Prostate gland (tissue), 2 donors: ENCODE measurements around the gene MYO16.

Experiments
- CTCF ChIP-seq, 4 experiments: fragments of 200-600 bp in 2 of 4; fragments of 450-650 bp in 2 of 4; sonication (generic) in 2 of 4; IDR thresholded peaks; 1 replicate in 3 of 4; 2 replicates in 1 of 4; pipeline ENCODE4 v1.5.1; 2016 to 2019; ENCODE audit warnings: antibody characterized with exemption in 4 of 4, mild to moderate bottlenecking in 2 of 4, moderate library complexity in 2 of 4
- POLR2A ChIP-seq: fragments of 450-650 bp; IDR thresholded peaks from one replicate; pipeline ENCODE4 v1.6.1; 2016; ENCODE audit warnings: antibody characterized with exemption, mild to moderate bottlenecking
- POLR2AphosphoS5 ChIP-seq: sonication (generic); formaldehyde crosslinking; IDR thresholded peaks from one replicate; pipeline ENCODE4 v1.6.1; 2017; ENCODE audit warnings: antibody characterized with exemption

DNA sequence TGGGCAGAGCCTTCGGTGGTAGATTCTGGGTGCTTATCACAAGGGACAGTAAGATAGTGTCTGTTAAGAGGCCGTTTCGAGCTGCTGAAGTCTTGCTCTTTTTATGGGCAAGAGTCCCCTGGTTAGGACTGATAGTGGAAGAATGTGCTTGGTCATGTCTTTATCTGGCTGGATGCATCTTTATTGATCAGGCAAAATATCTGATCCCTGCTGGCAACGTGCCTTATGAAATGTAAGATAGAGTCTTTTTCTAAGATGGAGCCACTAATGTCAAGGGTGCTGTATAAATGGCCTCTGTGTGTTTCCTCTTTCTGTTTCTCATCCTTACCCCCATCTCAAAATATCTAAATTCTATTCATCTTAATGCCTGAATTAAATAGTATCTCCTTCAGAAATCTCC is 53.3 kb downstream of the MYO16 start:
- TF ChIP-seq POLR2AphosphoS5 (no peak), CTCF (IDR thresholded peaks at IDR 0.05) (no peak), POLR2A (no peak)
